Measurements from ENCODE around the gene RBM25.

RBM25 gene

GRCh38 chr14:73142216-73142615 is 83.9 kb downstream of the RBM25 start:
- Histone ChIP-seq H3K4ac (ENCODE audit: low read depth in 1 of 2, low read length in 2 of 2) (no peak overlapping the region), H3K27ac (ENCODE audit: low read length, poor library complexity, severe bottlenecking) (no peak overlapping the region), H3K23ac (ENCODE audit: low read length in 2 of 2) (no peak overlapping the region), H3K36me3 (ENCODE audit: control insufficient read depth in 1 of 2, insufficient read depth in 2 of 2, low read depth in 1 of 2, low read length in 2 of 2) (no peaks in the 10 kb centered on the region), H2AK5ac (ENCODE audit: low read length, severe bottlenecking) (no peak overlapping the region), H2BK15ac (ENCODE audit: low read depth, poor library complexity, severe bottlenecking) (no peak overlapping the region), H3K9me3 (ENCODE audit: control insufficient read depth, low read length) (no peaks in the 10 kb centered on the region), H3K9ac (ENCODE audit: low read length) (peak overlapping the region; percentile 58), H4K8ac (ENCODE audit: low read length) (no peak overlapping the region), H3K4me2 (ENCODE audit: low read length, poor library complexity, severe bottlenecking) (no peak overlapping the region), H3K18ac (ENCODE audit: low read depth in 1 of 2, low read length in 2 of 2) (no peak overlapping the region), H3K4me3 (ENCODE audit: insufficient read depth in 1 of 2, low read depth in 1 of 2, low read length in 2 of 2) (no peak overlapping the region), H4K91ac (ENCODE audit: low read length) (no peak overlapping the region), H2AFZ (ENCODE audit: low read depth, low read length) (no peak overlapping the region), H3K14ac (ENCODE audit: low read length in 2 of 2) (no peak overlapping the region), H3K27me3 (ENCODE audit: control insufficient read depth in 1 of 2, insufficient read depth in 1 of 2, low read length in 2 of 2) (no peaks in the 10 kb centered on the region), H2BK5ac (ENCODE audit: low read depth, low read length, poor library complexity, severe bottlenecking) (no peak overlapping the region), H3K4me1 (ENCODE audit: control insufficient read depth, insufficient read depth, low read depth, low read length) (peaks cover 10% of the 10 kb centered on the region), H3K79me1 (replicated peaks; ENCODE audit: low read length, poor library complexity, severe bottlenecking) (peaks cover 7% of the 10 kb centered on the region), H2BK12ac (ENCODE audit: low read length in 2 of 2) (no peak overlapping the region), H2BK120ac (ENCODE audit: low read depth, low read length) (no peak overlapping the region)
- 100% methylated on average over 1 of the region's 2 CpGs for WGBS
- peak; percentile 60 for DNase-seq

- Histone ChIP-seq H3K36me3 (ENCODE audit: control insufficient read depth in 1 of 2, insufficient read depth in 2 of 2, low read depth in 1 of 2, low read length in 2 of 2) (peaks cover 0 to 3% of the 10 kb centered on the region in 2 experiments), H2BK120ac (ENCODE audit: low read depth, low read length) (no peak overlapping the region), H2BK15ac (ENCODE audit: low read depth, poor library complexity, severe bottlenecking) (peak overlapping the region; percentile 26), H4K91ac (ENCODE audit: low read length) (no peak overlapping the region), H2AFZ (ENCODE audit: low read depth, low read length) (no peak overlapping the region), H3K14ac (ENCODE audit: low read length in 2 of 2) (no peak overlapping the region), H3K27ac (ENCODE audit: low read length, poor library complexity, severe bottlenecking) (no peak overlapping the region), H3K9ac (ENCODE audit: low read length) (no peak overlapping the region), H2AK5ac (ENCODE audit: low read length, severe bottlenecking) (peak overlapping the region; percentile 79), H3K18ac (ENCODE audit: low read depth in 1 of 2, low read length in 2 of 2) (peak overlapping the region in 1 of 2 experiments; percentile 22), H3K9me3 (ENCODE audit: control insufficient read depth, low read length) (no peaks in the 10 kb centered on the region), H3K4me1 (ENCODE audit: control insufficient read depth, insufficient read depth, low read depth, low read length) (peaks cover 7% of the 10 kb centered on the region), H3K79me1 (replicated peaks; ENCODE audit: low read length, poor library complexity, severe bottlenecking) (peaks cover 8% of the 10 kb centered on the region), H3K23ac (ENCODE audit: low read length in 2 of 2) (peak overlapping the region in 1 of 2 experiments; percentile 96), H3K4me2 (ENCODE audit: low read length, poor library complexity, severe bottlenecking) (no peak overlapping the region), H2BK5ac (ENCODE audit: low read depth, low read length, poor library complexity, severe bottlenecking) (no peak overlapping the region), H2BK12ac (ENCODE audit: low read length in 2 of 2) (peak overlapping the region in 1 of 2 experiments; percentile 54), H3K27me3 (ENCODE audit: control insufficient read depth in 1 of 2, insufficient read depth in 1 of 2, low read length in 2 of 2) (no peaks in the 10 kb centered on the region), H3K4me3 (ENCODE audit: insufficient read depth in 1 of 2, low read depth in 1 of 2, low read length in 2 of 2) (no peak overlapping the region), H3K4ac (ENCODE audit: low read depth in 1 of 2, low read length in 2 of 2) (peak overlapping the region in 1 of 2 experiments; percentile 75), H4K8ac (ENCODE audit: low read length) (no peak overlapping the region)
- no peak for DNase-seq
- WGBS = 97% methylated on average over 5 of the region's 5 CpGs
Measured at GRCh38 chr14:73143003-73143402, 84.7 kb downstream of the RBM25 start.

DNA sequence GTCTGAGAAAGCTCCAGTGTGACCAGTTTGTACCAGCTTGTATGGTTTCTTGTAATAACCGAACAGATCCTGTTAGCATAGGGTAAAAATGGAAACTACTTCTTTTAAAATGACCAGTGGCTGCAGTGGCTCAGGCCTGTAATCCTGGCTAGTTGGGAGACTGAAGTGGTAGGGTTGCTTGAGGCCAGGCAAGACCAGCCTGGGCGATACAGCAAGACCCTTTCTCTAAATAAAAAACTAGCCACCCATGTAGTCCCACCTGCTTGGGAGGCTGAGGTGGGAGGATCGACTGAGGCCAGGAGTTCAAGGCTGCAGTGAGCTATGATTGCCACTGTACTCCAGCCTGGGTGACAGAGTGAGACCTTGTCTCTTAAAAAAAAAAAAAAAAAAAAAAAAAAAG is 85.3 kb downstream of the RBM25 start:
- no peak overlapping the region for H2BK120ac ChIP-seq (ENCODE audit: low read depth, low read length)
- H3K4me1 ChIP-seq (ENCODE audit: control insufficient read depth, insufficient read depth, low read depth, low read length) = peaks cover 7% of the 10 kb centered on the region
- H2BK15ac ChIP-seq (ENCODE audit: low read depth, poor library complexity, severe bottlenecking) = no peak overlapping the region
- no peak overlapping the region for H3K4ac ChIP-seq (ENCODE audit: low read depth in 1 of 2, low read length in 2 of 2)
- no peak overlapping the region for H3K18ac ChIP-seq (ENCODE audit: low read depth in 1 of 2, low read length in 2 of 2)
- no peak overlapping the region for H2AK5ac ChIP-seq (ENCODE audit: low read length, severe bottlenecking)
- no peak overlapping the region for H2BK12ac ChIP-seq (ENCODE audit: low read length in 2 of 2)
- H3K9ac ChIP-seq (ENCODE audit: low read length) = no peak overlapping the region
- no peak overlapping the region for H3K4me2 ChIP-seq (ENCODE audit: low read length, poor library complexity, severe bottlenecking)
- H3K27me3 ChIP-seq (ENCODE audit: control insufficient read depth in 1 of 2, insufficient read depth in 1 of 2, low read length in 2 of 2) = no peaks in the 10 kb centered on the region
- no peak overlapping the region for H3K23ac ChIP-seq (ENCODE audit: low read length in 2 of 2)
- H3K79me1 ChIP-seq (replicated peaks; ENCODE audit: low read length, poor library complexity, severe bottlenecking) = peaks cover 10% of the 10 kb centered on the region
- H3K9me3 ChIP-seq (ENCODE audit: control insufficient read depth, low read length) = no peaks in the 10 kb centered on the region
- H3K27ac ChIP-seq (ENCODE audit: low read length, poor library complexity, severe bottlenecking) = no peak overlapping the region
- no peak overlapping the region for H3K4me3 ChIP-seq (ENCODE audit: insufficient read depth in 1 of 2, low read depth in 1 of 2, low read length in 2 of 2)
- no peak overlapping the region for H2BK5ac ChIP-seq (ENCODE audit: low read depth, low read length, poor library complexity, severe bottlenecking)
- no peak overlapping the region for H4K8ac ChIP-seq (ENCODE audit: low read length)
- H2AFZ ChIP-seq (ENCODE audit: low read depth, low read length) = no peak overlapping the region
- H4K91ac ChIP-seq (ENCODE audit: low read length) = no peak overlapping the region
- H3K36me3 ChIP-seq (ENCODE audit: control insufficient read depth in 1 of 2, insufficient read depth in 2 of 2, low read depth in 1 of 2, low read length in 2 of 2) = peaks cover 2 to 9% of the 10 kb centered on the region in 2 experiments
- no peak overlapping the region for H3K14ac ChIP-seq (ENCODE audit: low read length in 2 of 2)
- 100% methylated on average over 2 of the region's 3 CpGs for WGBS
- DNase-seq = no peak

DNA sequence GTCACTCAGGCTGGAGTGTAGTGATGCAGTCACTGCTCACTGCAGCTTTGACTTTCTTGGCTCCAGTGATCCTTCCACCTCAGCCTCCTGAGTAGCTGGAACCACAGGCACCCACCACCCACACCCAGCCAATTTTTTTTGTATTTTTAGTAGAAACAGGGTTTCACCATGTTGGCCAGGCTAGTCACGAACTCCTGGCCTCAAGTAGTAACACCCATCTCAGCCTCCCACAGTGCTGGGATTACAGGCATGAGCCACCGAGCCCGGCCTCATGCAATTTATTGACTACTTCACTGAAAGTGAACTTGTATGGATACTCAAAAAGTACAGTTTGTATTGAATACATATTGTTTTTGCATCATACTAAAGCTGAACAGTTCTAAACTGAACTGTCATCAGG is 87.0 kb downstream of the RBM25 start:
- H2BK120ac ChIP-seq (ENCODE audit: low read depth, low read length) = no peak overlapping the region
- H3K4me2 ChIP-seq (ENCODE audit: low read length, poor library complexity, severe bottlenecking) = no peak overlapping the region
- no peak overlapping the region for H2BK15ac ChIP-seq (ENCODE audit: low read depth, poor library complexity, severe bottlenecking)
- H3K9me3 ChIP-seq (ENCODE audit: control insufficient read depth, low read length) = no peaks in the 10 kb centered on the region
- WGBS = no CpG with 5 or more reads among the region's 3 CpGs
- H3K36me3 ChIP-seq (ENCODE audit: control insufficient read depth in 1 of 2, insufficient read depth in 2 of 2, low read depth in 1 of 2, low read length in 2 of 2) = peaks cover 3 to 25% of the 10 kb centered on the region in 2 experiments
- H4K91ac ChIP-seq (ENCODE audit: low read length) = no peak overlapping the region
- H3K4me1 ChIP-seq (ENCODE audit: control insufficient read depth, insufficient read depth, low read depth, low read length) = peaks cover 7% of the 10 kb centered on the region
- H3K14ac ChIP-seq (ENCODE audit: low read length in 2 of 2) = no peak overlapping the region
- no peak overlapping the region for H2BK12ac ChIP-seq (ENCODE audit: low read length in 2 of 2)
- no peak overlapping the region for H2AK5ac ChIP-seq (ENCODE audit: low read length, severe bottlenecking)
- H4K8ac ChIP-seq (ENCODE audit: low read length) = no peak overlapping the region
- no peaks in the 10 kb centered on the region for H3K27me3 ChIP-seq (ENCODE audit: control insufficient read depth in 1 of 2, insufficient read depth in 1 of 2, low read length in 2 of 2)
- DNase-seq = no peak
- peaks cover 17% of the 10 kb centered on the region for H3K79me1 ChIP-seq (replicated peaks; ENCODE audit: low read length, poor library complexity, severe bottlenecking)
- H3K23ac ChIP-seq (ENCODE audit: low read length in 2 of 2) = no peak overlapping the region
- H3K18ac ChIP-seq (ENCODE audit: low read depth in 1 of 2, low read length in 2 of 2) = no peak overlapping the region
- no peak overlapping the region for H3K4ac ChIP-seq (ENCODE audit: low read depth in 1 of 2, low read length in 2 of 2)
- no peak overlapping the region for H3K9ac ChIP-seq (ENCODE audit: low read length)
- no peak overlapping the region for H2BK5ac ChIP-seq (ENCODE audit: low read depth, low read length, poor library complexity, severe bottlenecking)
- H2AFZ ChIP-seq (ENCODE audit: low read depth, low read length) = no peak overlapping the region
- no peak overlapping the region for H3K4me3 ChIP-seq (ENCODE audit: insufficient read depth in 1 of 2, low read depth in 1 of 2, low read length in 2 of 2)
- no peak overlapping the region for H3K27ac ChIP-seq (ENCODE audit: low read length, poor library complexity, severe bottlenecking)

Data from mesenchymal stem cell (in vitro differentiated cells and primary cell).